Esophagus squamous epithelium (tissue), 4 donors: Measurements from ENCODE around the gene TAPT1.

ENCODE experiments used
- POLR2A ChIP-seq, 4 donors: fragments of 450-650 bp; IDR thresholded peaks; one replicate each; pipeline ENCODE4 v1.6.1; 2017; ENCODE audit warnings: antibody characterized with exemption in 4 of 4, mild to moderate bottlenecking in 4 of 4, moderate library complexity in 3 of 4
- TF ChIP-seq, protein P1 (sequence below), 6 experiments: fragments of 450-650 bp in 4 of 6; fragments of 200-600 bp in 2 of 6; sonication (generic) in 2 of 6; IDR thresholded peaks; one replicate each; pipeline ENCODE4 v1.5.1; 2016 to 2019; ENCODE audit warnings: antibody characterized with exemption in 6 of 6, mild to moderate bottlenecking in 4 of 6, moderate library complexity in 4 of 6

DNA sequence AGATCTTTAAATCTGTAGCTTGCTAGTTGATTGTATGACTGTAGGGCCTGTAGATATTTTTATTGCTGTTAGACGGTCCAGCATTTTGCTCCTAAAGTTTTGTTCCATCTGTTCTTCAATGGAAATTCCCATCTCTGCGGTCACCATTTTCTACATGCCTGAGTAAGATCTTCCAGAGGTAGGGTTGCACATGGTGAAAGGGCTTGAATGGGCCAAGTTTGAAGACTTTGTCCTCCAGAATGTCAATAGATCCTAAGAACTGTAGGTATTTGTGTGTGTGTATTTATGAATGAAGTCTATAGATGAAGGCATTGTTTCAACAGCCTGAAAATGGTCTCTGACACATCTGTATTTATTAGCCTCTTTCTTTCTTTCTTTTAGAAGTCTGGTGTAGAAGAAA is 22.3 kb upstream of the TAPT1 start:
- TF ChIP-seq POLR2A (IDR thresholded peaks at IDR 0.05), result no peak
- TF ChIP-seq, protein P1, sequence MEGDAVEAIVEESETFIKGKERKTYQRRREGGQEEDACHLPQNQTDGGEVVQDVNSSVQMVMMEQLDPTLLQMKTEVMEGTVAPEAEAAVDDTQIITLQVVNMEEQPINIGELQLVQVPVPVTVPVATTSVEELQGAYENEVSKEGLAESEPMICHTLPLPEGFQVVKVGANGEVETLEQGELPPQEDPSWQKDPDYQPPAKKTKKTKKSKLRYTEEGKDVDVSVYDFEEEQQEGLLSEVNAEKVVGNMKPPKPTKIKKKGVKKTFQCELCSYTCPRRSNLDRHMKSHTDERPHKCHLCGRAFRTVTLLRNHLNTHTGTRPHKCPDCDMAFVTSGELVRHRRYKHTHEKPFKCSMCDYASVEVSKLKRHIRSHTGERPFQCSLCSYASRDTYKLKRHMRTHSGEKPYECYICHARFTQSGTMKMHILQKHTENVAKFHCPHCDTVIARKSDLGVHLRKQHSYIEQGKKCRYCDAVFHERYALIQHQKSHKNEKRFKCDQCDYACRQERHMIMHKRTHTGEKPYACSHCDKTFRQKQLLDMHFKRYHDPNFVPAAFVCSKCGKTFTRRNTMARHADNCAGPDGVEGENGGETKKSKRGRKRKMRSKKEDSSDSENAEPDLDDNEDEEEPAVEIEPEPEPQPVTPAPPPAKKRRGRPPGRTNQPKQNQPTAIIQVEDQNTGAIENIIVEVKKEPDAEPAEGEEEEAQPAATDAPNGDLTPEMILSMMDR (IDR thresholded peaks at IDR 0.05), result no peak
